T47D (cell line): ENCODE measurements around the gene PRR20G.

Experiments
- DNase-seq, 2 experiments: peaks; one replicate each; pipeline versions ENCODE4 v3.0.0 to v3.0.0-alpha.2; 2011 to 2012; ENCODE audit warnings: low read depth in 1 of 2, low spot score in 1 of 2
- JUND ChIP-seq: IDR thresholded peaks from 2 replicates; pipeline ENCODE4 v1.6.1; 2012; ENCODE audit warnings: low read depth
- in situ Hi-C: cut with HindIII; loops from 2 replicates; pipeline ENCODE4 v1.10.0; 2016; ENCODE audit warnings: low sequenced_read_pairs, low pct_unique_long_range_greater_than_20kb

PRR20G gene

DNA sequence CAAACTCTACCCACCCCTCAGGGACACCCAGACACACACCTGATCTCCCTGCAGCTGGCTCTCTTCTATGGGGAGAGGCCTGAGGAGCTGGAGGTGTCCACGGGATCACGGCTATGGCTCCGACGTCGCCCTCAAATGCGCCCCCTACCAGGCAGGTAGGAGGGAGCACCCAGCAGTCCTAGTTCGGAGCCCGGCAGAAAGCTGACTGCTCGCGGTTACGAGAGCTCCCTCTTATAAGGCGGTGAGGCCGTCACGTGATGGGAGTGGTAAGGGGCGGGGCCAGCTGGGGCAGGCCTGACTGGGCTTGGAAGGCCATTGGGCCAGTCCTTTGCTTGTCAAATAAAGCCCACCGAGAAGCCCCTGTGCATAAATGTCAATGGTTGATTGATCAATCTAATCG is at the start of gene PRR20G:
Gene PRR20G, minus strand, starts transcription at position 207 of the 400 bp plus-strand sequence. CDS start 681 bp downstream, outside the sequence.
- no peak for TF ChIP-seq JUND
- DNase-seq = no peak
- in situ Hi-C loops = no loop called here

DNA sequence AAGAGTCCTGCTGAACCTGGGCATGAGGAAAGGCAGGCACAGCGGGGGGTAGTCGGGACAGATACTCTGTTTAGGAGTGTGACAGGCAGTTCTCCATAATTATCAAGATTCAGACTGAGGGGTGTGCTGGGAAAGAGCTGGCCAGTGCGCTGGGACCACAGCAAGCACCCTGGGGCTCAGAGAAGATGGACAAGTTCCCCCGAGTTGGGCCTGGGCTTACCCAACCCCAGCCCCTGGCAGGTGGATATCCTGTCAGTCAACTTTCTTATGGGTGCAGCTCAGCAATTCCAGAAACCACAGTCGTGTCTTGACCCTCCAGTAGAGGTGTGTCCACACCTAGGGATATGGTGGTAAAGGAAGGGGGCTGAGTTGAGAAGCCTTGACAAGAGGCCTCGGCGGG is 49.2 kb upstream of the PRR20G start:
- in situ Hi-C loops = no loop called here
- DNase-seq = no peak
- no peak for TF ChIP-seq JUND

DNA sequence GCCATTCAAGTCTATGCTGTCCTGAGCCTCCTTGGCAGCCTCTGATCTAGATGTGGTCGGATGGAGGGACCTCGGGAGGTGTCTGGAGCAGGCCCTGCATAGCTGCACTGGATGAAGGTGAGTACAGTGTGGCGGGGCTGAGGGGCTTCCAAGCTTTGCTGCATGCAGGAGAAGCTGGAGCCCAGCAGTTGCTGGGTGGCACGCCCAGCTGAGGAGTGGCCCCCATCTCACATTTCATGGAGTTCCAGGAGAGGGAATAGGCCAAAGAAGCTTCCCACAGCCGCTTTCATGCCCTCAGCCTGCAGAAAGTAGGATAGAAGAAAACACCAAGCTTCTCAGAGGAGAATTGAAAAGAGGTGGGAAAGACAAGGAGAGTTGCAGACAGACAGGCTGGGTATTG is 48.3 kb upstream of the PRR20G start:
- TF ChIP-seq JUND = no peak
- no peak for DNase-seq
- in situ Hi-C loops = no loop called here

DNA sequence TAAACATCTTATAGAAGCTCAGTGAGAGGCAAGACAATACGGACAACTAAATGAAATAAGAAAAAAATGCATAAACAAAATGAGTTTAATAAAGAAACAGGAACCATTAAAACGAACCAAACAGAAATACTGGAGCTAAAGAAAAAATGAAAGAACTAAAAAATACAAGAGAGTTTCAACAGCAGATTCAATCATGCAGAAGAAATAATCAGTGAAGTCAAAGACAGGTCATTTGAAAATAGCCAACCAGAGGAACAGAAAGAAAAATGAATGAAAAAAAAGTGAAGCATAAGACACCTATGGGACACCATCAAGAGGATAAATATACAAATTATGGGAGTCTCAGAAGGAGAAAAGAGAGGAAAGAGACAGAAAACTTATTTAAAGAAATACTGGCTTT is 42.5 kb upstream of the PRR20G start:
- in situ Hi-C loops = no loop called here
- TF ChIP-seq JUND = no peak
- DNase-seq = no peak

DNA sequence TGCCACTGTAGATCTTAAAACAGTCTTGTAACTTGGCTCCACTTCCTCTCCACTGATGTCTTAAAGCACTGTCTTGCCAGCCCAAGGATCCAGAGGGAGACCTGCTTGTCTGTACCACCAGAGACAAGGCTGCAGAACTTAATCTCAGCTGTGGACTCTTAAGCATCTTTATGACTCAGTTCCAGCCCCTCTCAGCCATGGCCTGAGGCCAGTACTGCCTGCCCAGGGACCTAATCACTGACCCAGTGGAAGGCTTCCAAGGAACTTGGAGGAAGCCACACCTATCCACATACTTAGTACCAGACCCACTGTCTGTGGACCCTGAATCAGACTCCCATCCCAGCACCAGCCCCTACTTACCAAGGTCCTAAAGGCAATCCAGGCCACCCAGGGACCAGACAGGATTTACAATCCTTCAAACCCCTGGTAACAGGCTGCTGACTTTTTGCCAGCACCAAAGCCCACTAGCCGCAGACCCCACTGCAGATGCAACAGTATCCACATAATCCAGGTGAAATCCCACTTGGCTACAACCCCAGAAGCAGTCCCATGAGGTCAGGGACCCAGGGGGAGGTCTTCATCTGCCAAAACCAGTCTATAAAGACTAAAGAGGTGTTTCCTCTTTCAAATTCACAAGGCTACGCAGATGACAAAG is 41.9 kb upstream of the PRR20G start:
- DNase-seq = no peak
- in situ Hi-C loops = no loop called here
- TF ChIP-seq JUND = no peak

DNA sequence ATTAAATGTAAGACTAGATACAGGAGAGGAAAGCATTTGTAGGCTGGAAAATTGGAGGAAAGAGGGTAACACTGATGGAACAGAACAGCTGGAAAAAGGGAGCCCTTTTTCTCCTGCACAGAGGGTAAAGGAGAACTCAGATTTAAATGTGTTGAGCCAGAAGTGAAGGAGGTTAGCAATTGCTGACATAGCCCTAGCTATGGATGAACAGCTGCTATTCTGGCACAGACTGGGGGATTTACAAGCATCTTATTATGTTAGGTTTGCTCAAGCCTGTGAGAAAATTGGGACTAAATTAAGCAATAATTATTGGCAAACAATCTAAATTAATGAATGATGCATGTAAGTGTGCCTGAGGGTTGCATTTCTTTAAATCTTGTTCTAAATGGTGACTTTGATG is 40.6 kb upstream of the PRR20G start:
- TF ChIP-seq JUND = no peak
- DNase-seq = no peak
- in situ Hi-C loops = no loop called here

DNA sequence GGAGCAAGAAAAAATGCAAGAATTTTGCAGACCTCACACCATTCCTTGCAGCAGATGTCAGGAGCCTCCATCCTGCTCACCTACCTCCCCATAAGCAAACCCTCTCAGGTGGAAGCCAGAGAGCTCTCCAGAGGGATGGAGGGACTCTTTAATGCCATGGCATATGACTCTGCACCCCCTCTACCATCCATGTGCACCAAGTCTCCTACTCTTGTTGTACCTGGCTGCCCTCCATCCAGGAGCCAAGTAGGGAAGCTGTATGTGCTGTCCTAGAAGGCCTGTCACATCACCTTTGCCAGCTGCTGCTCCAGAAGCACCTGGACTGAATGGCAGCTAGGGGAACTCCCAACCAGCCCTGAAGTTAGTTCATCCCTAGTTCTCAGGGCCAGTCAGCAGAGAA is 38.5 kb upstream of the PRR20G start:
- no peak for TF ChIP-seq JUND
- in situ Hi-C loops = no loop called here
- no peak for DNase-seq

DNA sequence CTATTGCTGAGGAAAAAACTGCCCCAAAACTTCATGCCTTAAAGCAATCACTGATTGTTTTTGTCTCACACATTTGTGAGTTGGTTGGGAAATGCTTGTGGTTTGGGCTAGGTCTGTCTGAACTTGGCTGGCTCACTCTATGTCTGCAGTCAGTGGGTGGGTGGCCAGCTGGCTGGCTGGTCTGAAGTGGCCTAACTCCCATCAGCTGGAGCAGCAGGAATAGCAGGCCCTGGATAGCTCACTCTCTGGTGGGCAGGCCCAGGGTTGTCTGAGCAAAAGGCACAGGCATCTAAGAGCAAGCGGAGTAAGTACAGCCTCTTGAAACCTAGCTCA is 37.7 kb upstream of the PRR20G start:
- TF ChIP-seq JUND = no peak
- in situ Hi-C loops = no loop called here
- DNase-seq = no peak

DNA sequence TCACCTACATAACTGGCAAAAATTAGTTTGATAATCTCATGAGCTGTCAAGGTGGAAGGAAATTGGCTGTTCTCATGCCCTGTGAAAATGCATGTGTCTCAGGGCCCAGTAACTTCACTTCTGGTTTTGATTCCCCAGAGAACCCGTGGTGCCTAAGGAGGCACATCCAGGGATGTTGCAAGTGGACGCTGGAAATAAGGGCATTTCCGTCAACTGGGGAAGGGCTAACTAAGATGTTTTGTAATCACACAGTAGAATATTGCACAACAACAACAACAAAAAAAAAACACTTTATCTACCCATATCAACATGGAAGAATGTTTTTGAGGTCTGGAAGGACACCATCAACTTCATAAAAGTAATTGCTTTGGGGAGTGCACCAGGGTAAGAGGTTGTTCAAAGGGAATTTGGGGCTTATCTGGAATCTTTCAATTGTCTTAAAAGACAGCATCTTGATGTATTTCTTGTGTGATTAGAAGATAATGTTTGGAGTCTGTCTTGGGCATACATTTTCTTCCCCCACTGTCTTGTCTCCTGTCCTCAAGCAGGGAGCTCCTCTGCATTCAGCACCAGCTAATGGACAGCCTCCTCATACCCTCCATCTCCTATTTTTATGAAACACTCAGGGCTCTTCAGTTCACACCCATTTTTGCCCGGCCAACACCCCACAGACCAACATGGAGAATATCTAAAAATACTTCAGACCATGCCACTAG is 37.2 kb upstream of the PRR20G start:
- in situ Hi-C loops = no loop called here
- peak in 1 of 2 experiments; percentile 10 for DNase-seq
- TF ChIP-seq JUND = no peak

DNA sequence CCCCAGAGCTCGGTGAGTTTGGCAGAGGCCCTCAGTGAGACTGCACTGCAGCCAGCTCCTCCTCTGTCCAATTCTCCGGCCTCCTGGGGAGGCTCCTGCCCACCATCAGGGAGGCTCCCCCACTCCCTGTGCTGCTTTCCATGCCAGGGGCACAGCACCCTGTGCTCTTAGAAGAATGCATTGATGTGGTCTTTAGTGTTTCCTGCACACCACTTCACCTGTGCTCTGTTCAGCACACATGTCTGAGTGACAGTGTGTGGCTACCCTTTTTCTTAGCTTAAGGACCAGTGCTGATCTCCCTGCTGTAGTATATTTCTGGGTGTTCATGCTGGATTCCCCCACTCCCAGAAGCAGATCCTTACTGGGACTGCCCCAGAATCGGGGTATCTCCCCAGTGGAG is 36.2 kb upstream of the PRR20G start:
- no peak for TF ChIP-seq JUND
- no peak for DNase-seq
- in situ Hi-C loops = no loop called here

DNA sequence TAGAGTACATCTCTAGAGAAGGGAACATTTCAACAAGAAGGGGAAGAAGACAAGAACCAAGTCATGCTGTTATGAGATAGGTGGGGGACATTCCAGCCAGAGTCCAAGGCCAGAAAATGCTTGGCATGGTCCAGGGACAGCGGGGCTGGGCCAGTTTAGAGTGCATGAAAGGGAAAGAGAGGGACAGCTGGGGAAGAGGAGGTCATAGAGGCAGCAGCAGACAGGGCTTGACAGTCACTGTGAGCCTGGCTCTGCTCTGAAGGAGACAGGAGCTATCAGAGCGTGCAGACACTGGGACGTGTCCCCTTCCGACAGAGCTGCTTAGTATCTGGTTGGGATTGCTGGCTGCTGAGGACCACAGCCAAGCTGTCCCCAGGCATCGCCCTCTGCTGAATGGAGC is 35.7 kb upstream of the PRR20G start:
- in situ Hi-C loops = no loop called here
- TF ChIP-seq JUND = no peak
- no peak for DNase-seq

DNA sequence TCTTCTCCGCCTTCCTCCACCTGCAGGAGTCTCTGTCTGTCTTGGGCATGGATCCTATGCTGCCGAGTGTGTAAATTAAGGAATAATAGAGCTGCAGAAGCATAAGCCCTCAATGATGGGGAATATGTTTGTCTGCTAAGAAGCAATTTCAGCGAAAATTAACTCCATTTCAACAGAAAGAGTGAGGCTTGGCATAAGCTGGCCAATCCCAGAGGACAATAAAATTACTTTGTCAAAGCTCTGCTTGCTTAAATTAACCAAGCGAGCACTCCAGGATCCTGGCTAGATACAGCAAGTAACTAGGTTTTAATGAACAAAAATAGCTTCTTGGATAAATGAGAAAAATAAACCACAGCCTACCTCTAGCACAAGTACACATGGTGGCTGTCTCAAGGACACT is 33.5 kb upstream of the PRR20G start:
- TF ChIP-seq JUND = no peak
- in situ Hi-C loops = no loop called here
- no peak for DNase-seq

DNA sequence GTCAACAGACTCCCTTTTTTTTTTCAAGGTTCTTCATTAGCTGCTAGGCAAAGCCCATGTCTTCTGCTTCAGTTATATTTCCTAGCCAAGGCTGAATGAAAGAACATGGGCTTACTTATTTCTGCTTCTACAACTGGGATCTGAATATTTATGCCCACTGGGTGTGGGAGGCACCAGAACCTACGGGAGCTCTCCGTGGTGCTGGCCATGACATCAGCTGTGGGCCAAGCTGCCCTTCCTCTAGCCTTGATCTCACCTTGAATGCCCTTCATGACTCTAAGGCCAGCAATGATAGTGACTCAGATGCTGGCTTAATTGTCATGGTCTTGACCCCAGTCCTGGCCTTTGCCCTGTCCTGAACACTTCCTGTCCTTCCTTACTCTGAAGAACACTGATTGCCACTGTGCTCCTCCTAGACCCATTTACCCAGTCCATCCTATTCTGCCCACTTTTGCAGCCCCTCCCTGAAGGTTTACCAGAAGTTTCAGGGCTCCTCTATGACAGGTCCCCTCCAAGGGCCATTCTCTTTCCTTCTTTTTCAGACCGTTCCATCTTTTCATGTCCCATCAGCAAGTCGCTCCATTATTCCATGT is 32.8 kb upstream of the PRR20G start:
- in situ Hi-C loops = no loop called here
- no peak for TF ChIP-seq JUND
- peak in 1 of 2 experiments; percentile 62 for DNase-seq
